ENCODE measurements around the gene MDM1. TPM values are rescaled to one million over a fixed set of nuclear protein-coding genes. Genes with fewer than 3 reads are reported as not detected.

MDM1 gene
- polyA plus RNA-seq, 4 donors: 2.9 to 12.8 (median 4.6) TPM

Other genes with a start within 250 kb of the MDM1 start
- gene IFNG, start 172.6 kb downstream of the MDM1 start, polyA plus RNA-seq: not detected
- under 1 TPM in 1 of 4 donors, not detected in 3; 0.12 TPM for gene IL26, start 106.6 kb downstream of the MDM1 start, polyA plus RNA-seq
- not detected for gene IL22, start 78.8 kb downstream of the MDM1 start, polyA plus RNA-seq

Data from small intestine (tissue), 4 donors.